BE2C (cell line): ENCODE results near the gene MRPS35.

ENCODE experiments used
- DNase-seq: peaks from one replicate; pipeline ENCODE4 v3.0.0-alpha.2; 2020
- H3K27me3 ChIP-seq: fragments of 250-450 bp; sonication (Bioruptor Pico); 2 replicates; pipeline ENCODE4 v1.5.1; 2020; ENCODE audit warnings: mild to moderate bottlenecking
- H3K36me3 ChIP-seq: fragments of 250-450 bp; sonication (Bioruptor Pico); 2 replicates; pipeline ENCODE4 v1.5.1; 2020; ENCODE audit warnings: mild to moderate bottlenecking
- H3K4me1 ChIP-seq: fragments of 250-450 bp; sonication (Bioruptor Pico); 2 replicates; pipeline ENCODE4 v1.5.1; 2020
- H3K4me3 ChIP-seq: 2 replicates; pipeline ENCODE4 v1.5.1; 2011; ENCODE audit warnings: low read depth, low read length
- H3K9me3 ChIP-seq: fragments of 250-450 bp; sonication (Bioruptor Pico); 2 replicates; pipeline ENCODE4 v1.5.1; 2020
- CTCF ChIP-seq: IDR thresholded peaks from 2 replicates; pipeline ENCODE4 v1.5.1; 2012; ENCODE audit warnings: mild to moderate bottlenecking, low read depth, low read length

MRPS35 gene

GRCh38 chr12:27673101-27673718 is 37.4 kb upstream of the MRPS35 start:
- H3K4me1 ChIP-seq = no peaks in the 10 kb centered on the region
- TF ChIP-seq CTCF = no peak
- H3K27me3 ChIP-seq = no peaks in the 10 kb centered on the region
- DNase-seq = no peak
- H3K4me3 ChIP-seq = no peak overlapping the region
- H3K36me3 ChIP-seq = peaks cover 8% of the 10 kb centered on the region; the same call in 1 of the 2 replicates
- H3K9me3 ChIP-seq = no peaks in the 10 kb centered on the region

- DNase-seq = no peak
- peaks cover 10% of the 10 kb centered on the region; the same call in 1 of the 2 replicates for H3K36me3 ChIP-seq
- no peak for TF ChIP-seq CTCF
- H3K4me1 ChIP-seq = no peaks in the 10 kb centered on the region
- no peak overlapping the region for H3K4me3 ChIP-seq
- H3K27me3 ChIP-seq = no peaks in the 10 kb centered on the region
- no peaks in the 10 kb centered on the region for H3K9me3 ChIP-seq
Measured at GRCh38 chr12:27674989-27675388, 35.6 kb upstream of the MRPS35 start.

- Histone ChIP-seq H3K9me3 (no peaks in the 10 kb centered on the region), H3K27me3 (no peaks in the 10 kb centered on the region), H3K36me3 (peaks cover 22% of the 10 kb centered on the region), H3K4me1 (no peaks in the 10 kb centered on the region), H3K4me3 (no peak overlapping the region)
- no peak for DNase-seq
- TF ChIP-seq CTCF = no peak
Measured at GRCh38 chr12:27680619-27681018, 30.0 kb upstream of the MRPS35 start.

- Histone ChIP-seq H3K36me3 (peaks cover 19% of the 10 kb centered on the region), H3K9me3 (no peaks in the 10 kb centered on the region), H3K4me3 (no peak overlapping the region), H3K4me1 (no peaks in the 10 kb centered on the region), H3K27me3 (no peaks in the 10 kb centered on the region)
- TF ChIP-seq CTCF = no peak
- no peak for DNase-seq
Measured at GRCh38 chr12:27682534-27682933, 28.1 kb upstream of the MRPS35 start.

GRCh38 chr12:27685274-27685673 is 25.4 kb upstream of the MRPS35 start:
- Histone ChIP-seq H3K9me3 (no peaks in the 10 kb centered on the region), H3K36me3 (peaks cover 20% of the 10 kb centered on the region), H3K4me1 (no peaks in the 10 kb centered on the region), H3K27me3 (no peaks in the 10 kb centered on the region), H3K4me3 (no peak overlapping the region)
- TF ChIP-seq CTCF = no peak
- DNase-seq = no peak

GRCh38 chr12:27686147-27686546 is 24.5 kb upstream of the MRPS35 start:
- Histone ChIP-seq H3K27me3 (no peaks in the 10 kb centered on the region), H3K4me1 (no peaks in the 10 kb centered on the region), H3K4me3 (no peak overlapping the region), H3K9me3 (no peaks in the 10 kb centered on the region), H3K36me3 (peaks cover 21% of the 10 kb centered on the region)
- DNase-seq = no peak
- no peak for TF ChIP-seq CTCF
